ENCODE data around the gene PTPRT.

PTPRT gene

GRCh38 chr20:42595625-42596024 is 594.1 kb downstream of the PTPRT start:
- no peak for DNase-seq

GRCh38 chr20:42594659-42595058 is 595.0 kb downstream of the PTPRT start:
- no peak for DNase-seq

- no peak for DNase-seq
These were observed 595.7 kb downstream of the PTPRT start for GRCh38 chr20:42594011-42594410.

GRCh38 chr20:42589976-42590639 is 599.6 kb downstream of the PTPRT start:
- DNase-seq, result no peak

GRCh38 chr20:42588847-42589246 is 600.9 kb downstream of the PTPRT start:
- DNase-seq, result no peak

GRCh38 chr20:42587427-42587826 is 602.3 kb downstream of the PTPRT start:
- DNase-seq, result no peak

- DNase-seq, result no peak
These were observed 608.4 kb downstream of the PTPRT start for GRCh38 chr20:42581311-42581710.

GRCh38 chr20:42576167-42576566 is 613.5 kb downstream of the PTPRT start:
- DNase-seq, result no peak

GRCh38 chr20:42572320-42573016 is 617.2 kb downstream of the PTPRT start:
- DNase-seq, result no peak

- no peak for DNase-seq
These were observed 622.3 kb downstream of the PTPRT start for GRCh38 chr20:42567409-42567808.

GRCh38 chr20:42565235-42565995 is 624.3 kb downstream of the PTPRT start:
- DNase-seq, result no peak

GRCh38 chr20:42559665-42560064 is 630.0 kb downstream of the PTPRT start:
- no peak for DNase-seq

GRCh38 chr20:42556575-42556974 is 633.1 kb downstream of the PTPRT start:
- no peak for DNase-seq

- DNase-seq, result no peak
These were observed 636.3 kb downstream of the PTPRT start for GRCh38 chr20:42553374-42553773.

GRCh38 chr20:42549496-42549895 is 640.2 kb downstream of the PTPRT start:
- DNase-seq, result no peak

GRCh38 chr20:42544926-42545325 is 644.8 kb downstream of the PTPRT start:
- no peak for DNase-seq

GRCh38 chr20:42532831-42533230 is 656.9 kb downstream of the PTPRT start:
- no peak for DNase-seq

GRCh38 chr20:42531508-42531961 is 658.2 kb downstream of the PTPRT start:
- no peak for DNase-seq

GRCh38 chr20:42530855-42531448 is 658.8 kb downstream of the PTPRT start:
- no peak for DNase-seq

- no peak for DNase-seq
These were observed 659.5 kb downstream of the PTPRT start for GRCh38 chr20:42530191-42530590.

- DNase-seq, result no peak
These were observed 665.6 kb downstream of the PTPRT start for GRCh38 chr20:42524058-42524457.

- no peak for DNase-seq
These were observed 673.0 kb downstream of the PTPRT start for GRCh38 chr20:42516692-42517091.

GRCh38 chr20:42510686-42511085 is 679.0 kb downstream of the PTPRT start:
- DNase-seq, result no peak
